MCF 10A (cell line): ENCODE results near the gene LRP10. TPM values are rescaled to one million over a fixed set of nuclear protein-coding genes. Genes with fewer than 3 reads are reported as not detected.

ENCODE experiments used
- BruUV-seq: library from RNA; stranded (reverse); fragments of 400-500 nt; replicated peaks from 2 replicates; lab custom pipeline; 2021; lab: Mats Ljungman, UMichigan
- CTCF ChIA-PET: fragments of 300-600 bp; sonication (Branson Sonifier 250); formaldehyde crosslinking; extraction: SDS; loops from one replicate; lab custom pipeline; 2021; ENCODE audit warnings: antibody characterized with exemption, inconsistent platforms; lab: Yijun Ruan, JAX
- POLR2A ChIA-PET: fragments of 300-600, 350-650 bp; sonication (Branson Sonifier 250); formaldehyde crosslinking; extraction: SDS; loops from one replicate; lab custom pipeline; 2020; ENCODE audit warnings: antibody characterized with exemption, inconsistent platforms; lab: Yijun Ruan, JAX
- DNase-seq: peaks from one replicate; pipeline ENCODE4 v3.0.0-alpha.2; 2018; ENCODE audit not compliant: unreplicated experiment
- H3K27ac Mint-ChIP-seq: one replicate; pipeline ENCODE4 v1.8.0; 2022; ENCODE audit warnings: mild to moderate bottlenecking, low read depth, mixed read lengths; ENCODE audit not compliant: unreplicated experiment
- H3K27me3 Mint-ChIP-seq: one replicate; pipeline ENCODE4 v1.8.0; 2022; ENCODE audit warnings: mixed read lengths; ENCODE audit not compliant: insufficient read depth, unreplicated experiment
- H3K36me3 Mint-ChIP-seq: one replicate; pipeline ENCODE4 v1.8.0; 2022; ENCODE audit warnings: mild to moderate bottlenecking, moderate library complexity, mixed read lengths; ENCODE audit not compliant: insufficient read depth, unreplicated experiment
- H3K4me1 Mint-ChIP-seq: one replicate; pipeline ENCODE4 v1.8.0; 2022; ENCODE audit warnings: mixed read lengths; ENCODE audit not compliant: insufficient read depth, unreplicated experiment
- H3K4me3 Mint-ChIP-seq: one replicate; pipeline ENCODE4 v1.8.0; 2022; ENCODE audit warnings: mild to moderate bottlenecking, moderate library complexity, mixed read lengths; ENCODE audit not compliant: unreplicated experiment
- H3K9me3 Mint-ChIP-seq: one replicate; pipeline ENCODE4 v1.8.0; 2022; ENCODE audit warnings: mixed read lengths; ENCODE audit not compliant: unreplicated experiment
- intact Hi-C: fragments of 100-400 bp; cut with micrococcal nuclease; formaldehyde crosslinking; loops from 2 replicates; pipeline ENCODE4 v1.14.1; 2022
- total RNA-seq: library from RNA; stranded (reverse); gene quantifications from 2 replicates; pipeline ENCODE4 v1.2.3, GENCODE V29; 2022
- TF ChIP-seq, protein P1 (sequence below): fragments of 200-600 bp; IDR thresholded peaks from one replicate; pipeline ENCODE4 v1.8.0; 2022; ENCODE audit warnings: antibody characterized with exemption, mild to moderate bottlenecking; ENCODE audit not compliant: unreplicated experiment

The LRP10 gene
- total RNA-seq, 1 experiment from 2014 or later, result 71.0 TPM

- peak; percentile 82 for DNase-seq
- H3K4me1 Mint-ChIP-seq, result peaks cover 25% of the 10 kb centered on the region
- H3K27me3 Mint-ChIP-seq, result no peaks in the 10 kb centered on the region
- H3K36me3 Mint-ChIP-seq, result peaks cover 6% of the 10 kb centered on the region
- TF ChIP-seq, protein P1, sequence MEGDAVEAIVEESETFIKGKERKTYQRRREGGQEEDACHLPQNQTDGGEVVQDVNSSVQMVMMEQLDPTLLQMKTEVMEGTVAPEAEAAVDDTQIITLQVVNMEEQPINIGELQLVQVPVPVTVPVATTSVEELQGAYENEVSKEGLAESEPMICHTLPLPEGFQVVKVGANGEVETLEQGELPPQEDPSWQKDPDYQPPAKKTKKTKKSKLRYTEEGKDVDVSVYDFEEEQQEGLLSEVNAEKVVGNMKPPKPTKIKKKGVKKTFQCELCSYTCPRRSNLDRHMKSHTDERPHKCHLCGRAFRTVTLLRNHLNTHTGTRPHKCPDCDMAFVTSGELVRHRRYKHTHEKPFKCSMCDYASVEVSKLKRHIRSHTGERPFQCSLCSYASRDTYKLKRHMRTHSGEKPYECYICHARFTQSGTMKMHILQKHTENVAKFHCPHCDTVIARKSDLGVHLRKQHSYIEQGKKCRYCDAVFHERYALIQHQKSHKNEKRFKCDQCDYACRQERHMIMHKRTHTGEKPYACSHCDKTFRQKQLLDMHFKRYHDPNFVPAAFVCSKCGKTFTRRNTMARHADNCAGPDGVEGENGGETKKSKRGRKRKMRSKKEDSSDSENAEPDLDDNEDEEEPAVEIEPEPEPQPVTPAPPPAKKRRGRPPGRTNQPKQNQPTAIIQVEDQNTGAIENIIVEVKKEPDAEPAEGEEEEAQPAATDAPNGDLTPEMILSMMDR, result no peak
- no TSS peak for BruUV-seq
- peak overlapping the region; percentile 90 for H3K27ac Mint-ChIP-seq
- CTCF ChIA-PET, result interaction anchor here (0.6 to 9.9 kb wide), 9 partner anchors 9 to 330 kb away, joined by 3 to 100 read pairs (median 4); partner anchors contain the start of genes LRP10 and PRMT5
- intact Hi-C loops, result loop anchor here (1.0 kb wide), 1 partner anchor 14 kb away; no protein-coding TSS in a partner anchor
- no peaks in the 10 kb centered on the region for H3K9me3 Mint-ChIP-seq
- peak overlapping the region; percentile 95 for H3K4me3 Mint-ChIP-seq
- POLR2A ChIA-PET, result interaction anchor here (0.6 to 10.8 kb wide), 9 partner anchors 11 to 322 kb away, joined by 3 to 116 read pairs (median 5); partner anchors contain the start of genes LRP10, PRMT5 and RBM23
Observed at GRCh38 chr14:22886500-22887259, 15.1 kb downstream of the LRP10 start.

DNA sequence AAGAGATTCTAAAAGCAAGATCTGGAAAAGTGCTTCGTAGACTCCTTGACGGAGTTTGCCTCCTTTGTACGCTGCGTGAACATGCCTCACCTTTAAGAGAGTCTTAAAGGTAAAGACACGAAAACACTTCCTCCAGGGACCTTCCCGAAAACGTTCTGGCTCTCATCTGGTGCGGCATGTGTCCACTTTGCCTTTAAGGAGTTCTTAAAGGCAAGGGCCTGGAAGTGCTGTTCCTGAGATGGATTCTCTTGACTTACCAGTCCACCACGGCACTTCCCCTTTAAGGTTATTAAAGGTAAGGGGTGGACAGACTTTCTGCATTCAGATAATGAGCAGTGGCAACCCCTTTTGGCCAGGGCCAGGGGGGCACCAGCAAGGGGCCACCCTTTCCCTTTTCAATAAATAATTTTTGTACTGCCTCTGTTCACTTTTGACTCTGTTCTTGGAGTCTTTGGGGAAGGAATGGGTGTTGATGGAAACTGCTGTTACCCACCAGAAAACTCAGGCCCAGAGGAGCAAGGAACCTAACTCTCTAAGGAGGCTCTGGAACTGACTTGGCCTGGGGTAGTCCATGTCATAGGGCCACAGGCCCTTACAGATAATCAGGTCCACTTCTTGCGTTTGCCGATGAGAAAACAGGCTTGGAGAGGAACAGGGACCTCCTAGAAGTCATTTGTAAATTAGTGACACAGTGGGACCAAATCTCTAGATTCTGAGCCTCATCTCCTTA lies 15.9 kb downstream of the LRP10 start:
- Mint-ChIP-seq H3K9me3 (no peaks in the 10 kb centered on the region), H3K4me1 (peaks cover 18% of the 10 kb centered on the region), H3K36me3 (peaks cover 6% of the 10 kb centered on the region), H3K27me3 (no peaks in the 10 kb centered on the region), H3K4me3 (peak overlapping the region; percentile 95), H3K27ac (peak overlapping the region; percentile 90)
- TF ChIP-seq, protein P1, result no peak
- intact Hi-C loops, result loop anchor here (1.0 kb wide), 1 partner anchor 15 kb away; no protein-coding TSS in a partner anchor
- TSS peak; percentile 79 for BruUV-seq
- ChIA-PET POLR2A (interaction anchor here (0.5 to 10.8 kb wide), 10 partner anchors 10 to 90 kb away, joined by 3 to 116 read pairs (median 7); partner anchors contain the start of genes LRP10, PRMT5 and RBM23), CTCF (interaction anchor here (0.6 to 9.9 kb wide), 8 partner anchors 9 to 331 kb away, joined by 3 to 100 read pairs (median 6); partner anchors contain the start of gene LRP10)
- DNase-seq, result peak; percentile 96

GRCh38 chr14:22887990-22888378 lies 16.4 kb downstream of the LRP10 start:
- H3K4me1 Mint-ChIP-seq, result peaks cover 18% of the 10 kb centered on the region
- ChIA-PET CTCF (interaction anchor here (0.6 to 9.9 kb wide), 13 partner anchors 8 to 332 kb away, joined by 3 to 100 read pairs (median 4); partner anchors contain the start of genes HAUS4, LRP10 and PRMT5), POLR2A (interaction anchor here (0.5 to 10.8 kb wide), 10 partner anchors 9 to 89 kb away, joined by 3 to 116 read pairs (median 4); partner anchors contain the start of genes LRP10, PRMT5 and RBM23)
- peak overlapping the region; percentile 95 for H3K4me3 Mint-ChIP-seq
- intact Hi-C loops, result loop anchor here (1.0 kb wide), 1 partner anchor 16 kb away; no protein-coding TSS in a partner anchor
- DNase-seq, result no peak
- peak overlapping the region; percentile 31 for H3K27ac Mint-ChIP-seq
- no TSS peak for BruUV-seq
- no peaks in the 10 kb centered on the region for H3K27me3 Mint-ChIP-seq
- peaks cover 6% of the 10 kb centered on the region for H3K36me3 Mint-ChIP-seq
- TF ChIP-seq, protein P1, result no peak
- H3K9me3 Mint-ChIP-seq, result no peaks in the 10 kb centered on the region
